Non-pigmented ciliary epithelial cell (primary cell): ENCODE measurements around the gene KIN.
A peak's percentile ranks its signal among the peaks of the same experiment; 100 is the strongest.
"Not testable (repeated sequence)": the region's sequence is repeated elsewhere in the genome, so short reads cannot be mapped to it uniquely, and the experiment has no call there.

Source experiments
- DNase-seq: peaks from one replicate; pipeline ENCODE4 v3.0.0-alpha.2; 2010; ENCODE audit warnings: low read depth

The KIN gene

GRCh38 chr10:7794251-7795026 lies 6.6 kb upstream of the KIN start:
- DNase-seq: no peak

- DNase-seq: no peak
Measured at GRCh38 chr10:7792541-7792940, 4.7 kb upstream of the KIN start.

- no peak for DNase-seq
Measured at GRCh38 chr10:7789390-7789789, 1.6 kb upstream of the KIN start.

GRCh38 chr10:7788639-7789286 lies 970 bp upstream of the KIN start:
- DNase-seq: no peak

GRCh38 chr10:7787150-7787856 lies 490 bp downstream of the KIN start:
- no peak for DNase-seq

- DNase-seq: no peak
Measured at GRCh38 chr10:7786430-7786829, 1.4 kb downstream of the KIN start.

GRCh38 chr10:7782194-7782593 lies 5.6 kb downstream of the KIN start:
- DNase-seq: not testable (repeated sequence)

- DNase-seq: no peak
Measured at GRCh38 chr10:7776777-7777176, 11.0 kb downstream of the KIN start.

- no peak for DNase-seq
Measured at GRCh38 chr10:7773845-7774801, 13.7 kb downstream of the KIN start.

- no peak for DNase-seq
Measured at GRCh38 chr10:7768417-7768816, 19.4 kb downstream of the KIN start.

GRCh38 chr10:7767209-7767608 lies 20.6 kb downstream of the KIN start:
- DNase-seq: peak; percentile 59

- DNase-seq: no peak
Measured at GRCh38 chr10:7766241-7766640, 21.6 kb downstream of the KIN start.

GRCh38 chr10:7763929-7764328 lies 23.9 kb downstream of the KIN start:
- DNase-seq: no peak

GRCh38 chr10:7756360-7756992 lies 31.3 kb downstream of the KIN start:
- DNase-seq: no peak

- DNase-seq: no peak
Measured at GRCh38 chr10:7755103-7755502, 32.7 kb downstream of the KIN start.

- no peak for DNase-seq
Measured at GRCh38 chr10:7752251-7752650, 35.5 kb downstream of the KIN start.

- no peak for DNase-seq
Measured at GRCh38 chr10:7750222-7750621, 37.6 kb downstream of the KIN start.

GRCh38 chr10:7748637-7749036 lies 39.2 kb downstream of the KIN start:
- not testable (repeated sequence) for DNase-seq

GRCh38 chr10:7744307-7744706 lies 43.5 kb downstream of the KIN start:
- no peak for DNase-seq

GRCh38 chr10:7738536-7739407 lies 49.0 kb downstream of the KIN start:
- no peak for DNase-seq
